Panc1 (cell line): ENCODE data around the gene FAM13A.

Source experiments
- CTCF ChIP-seq: fragments of 450-650 bp; IDR thresholded peaks from 2 replicates; pipeline ENCODE4 v1.5.1; 2017; ENCODE audit warnings: mild to moderate bottlenecking
- POLR2AphosphoS5 ChIP-seq: IDR thresholded peaks from 2 replicates; pipeline ENCODE4 v1.6.1; 2012; ENCODE audit warnings: mild to moderate bottlenecking, low read depth, low read length, moderate library complexity
- TCF7L2 ChIP-seq: IDR thresholded peaks from 2 replicates; pipeline ENCODE4 v1.6.1; 2011; ENCODE audit warnings: mild to moderate bottlenecking, low read depth, low read length, inconsistent platforms

DNA sequence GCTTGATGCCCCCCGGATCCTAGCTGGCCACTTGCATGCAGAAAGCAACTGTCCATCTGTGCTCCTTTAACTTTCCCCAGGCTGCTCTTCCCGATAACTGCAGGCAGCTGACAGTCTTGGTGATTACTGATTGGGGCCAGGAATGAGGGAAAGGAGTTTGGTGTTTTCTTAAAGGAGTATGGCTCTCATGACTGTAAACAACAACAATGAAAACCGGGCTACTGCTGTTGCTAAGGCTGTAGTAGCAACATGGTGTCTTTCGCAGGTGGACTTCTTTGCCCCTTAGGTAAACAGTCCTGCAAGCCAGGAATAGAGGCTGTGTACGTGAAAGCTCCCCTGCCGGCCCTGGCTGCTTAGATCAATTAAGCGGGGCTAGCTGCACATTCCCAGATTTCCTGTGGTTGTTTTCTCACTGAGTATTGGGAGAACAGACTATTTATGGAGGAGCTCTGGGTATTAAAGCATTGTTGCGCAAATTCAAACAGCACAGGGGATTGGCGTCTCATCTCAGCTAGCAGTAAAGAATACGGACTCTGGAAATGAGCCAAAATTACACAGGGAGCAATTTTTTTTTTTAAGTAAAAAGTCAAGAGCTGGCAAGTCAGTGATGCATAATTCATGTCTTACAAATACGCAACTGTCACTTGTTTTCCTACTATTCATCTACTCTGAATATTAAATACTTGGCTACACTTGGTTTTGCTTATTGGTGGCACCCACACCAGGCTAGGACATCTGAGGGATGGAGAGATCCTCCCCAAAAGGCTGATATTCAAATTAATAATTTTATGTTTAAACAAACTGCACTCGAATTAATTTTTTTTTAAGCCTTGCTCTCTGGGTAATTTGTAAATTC, 297.7 kb downstream of the FAM13A start:
- TF ChIP-seq POLR2AphosphoS5 (no peak), TCF7L2 (no peak), CTCF (no peak)
